Tibial nerve (tissue), 4 donors: Measurements from ENCODE around the gene CIAPIN1. TPM values are rescaled to one million over a fixed set of nuclear protein-coding genes. Genes with fewer than 3 reads are reported as not detected.

Source experiments
- DNase-seq, 2 donors: peaks; one replicate each; pipeline ENCODE4 v3.0.0-alpha.2; 2019; ENCODE audit warnings: low spot score in 2 of 2
- H3K27ac ChIP-seq, 4 donors: fragments of 200-600 bp; sonication (generic) in 3 of 4; one replicate each; pipeline ENCODE4 v1.5.1; 2017 to 2019; ENCODE audit warnings: mild to moderate bottlenecking in 1 of 4
- H3K27me3 ChIP-seq, 2 donors: fragments of 200-600 bp; sonication (generic) in 1 of 2; one replicate each; pipeline versions ENCODE4 v1.5.1 to v1.6.0; 2017 to 2019
- H3K36me3 ChIP-seq, 3 donors: fragments of 200-600 bp; sonication (generic); one replicate each; pipeline ENCODE4 v1.5.1; 2018 to 2019
- H3K4me1 ChIP-seq, 4 donors: fragments of 200-600 bp; sonication (generic) in 3 of 4; one replicate each; pipeline ENCODE4 v1.5.1; 2017 to 2019
- H3K4me3 ChIP-seq, 4 donors: fragments of 200-600 bp; sonication (generic) in 3 of 4; one replicate each; pipeline ENCODE4 v1.5.1; 2017 to 2019; ENCODE audit warnings: mild to moderate bottlenecking in 1 of 4, moderate library complexity in 1 of 4
- H3K9me3 ChIP-seq, 4 donors: fragments of 200-600 bp; sonication (generic) in 3 of 4; one replicate each; pipeline ENCODE4 v1.5.1; 2017 to 2019
- CTCF ChIP-seq, 5 experiments: fragments of 200-600 bp in 3 of 5; fragments of 450-650 bp in 2 of 5; sonication (generic) in 3 of 5; IDR thresholded peaks; one replicate each; pipeline ENCODE4 v1.5.1; 2016 to 2019; ENCODE audit warnings: antibody characterized with exemption in 5 of 5, mild to moderate bottlenecking in 3 of 5, moderate library complexity in 2 of 5
- EP300 ChIP-seq, 2 donors: sonication (generic); formaldehyde crosslinking; IDR thresholded peaks; one replicate each; pipeline ENCODE4 v1.6.1; 2017; ENCODE audit warnings: antibody characterized with exemption in 2 of 2, mild to moderate bottlenecking in 1 of 2
- POLR2A ChIP-seq, 2 donors: fragments of 450-650 bp; IDR thresholded peaks; one replicate each; pipeline ENCODE4 v1.6.1; 2017; ENCODE audit warnings: antibody characterized with exemption in 2 of 2, mild to moderate bottlenecking in 2 of 2, moderate library complexity in 2 of 2
- WGBS, 2 donors: methylation state at CpG; one replicate each; pipeline ENCODE4 v1.1.5; 2018; 5-methylcytosine and 5-hydroxymethylcytosine counted together
- total RNA-seq, 4 donors: library from RNA; depleted of rRNA; stranded (reverse); fragments of >200 nt; gene quantifications; one replicate each; pipeline ENCODE4 v1.1.0, GENCODE V29; 2016

CIAPIN1 gene
- total RNA-seq, 4 donors from 2014 or later: 23.4 to 26.7 (median 25.7) TPM

DNA sequence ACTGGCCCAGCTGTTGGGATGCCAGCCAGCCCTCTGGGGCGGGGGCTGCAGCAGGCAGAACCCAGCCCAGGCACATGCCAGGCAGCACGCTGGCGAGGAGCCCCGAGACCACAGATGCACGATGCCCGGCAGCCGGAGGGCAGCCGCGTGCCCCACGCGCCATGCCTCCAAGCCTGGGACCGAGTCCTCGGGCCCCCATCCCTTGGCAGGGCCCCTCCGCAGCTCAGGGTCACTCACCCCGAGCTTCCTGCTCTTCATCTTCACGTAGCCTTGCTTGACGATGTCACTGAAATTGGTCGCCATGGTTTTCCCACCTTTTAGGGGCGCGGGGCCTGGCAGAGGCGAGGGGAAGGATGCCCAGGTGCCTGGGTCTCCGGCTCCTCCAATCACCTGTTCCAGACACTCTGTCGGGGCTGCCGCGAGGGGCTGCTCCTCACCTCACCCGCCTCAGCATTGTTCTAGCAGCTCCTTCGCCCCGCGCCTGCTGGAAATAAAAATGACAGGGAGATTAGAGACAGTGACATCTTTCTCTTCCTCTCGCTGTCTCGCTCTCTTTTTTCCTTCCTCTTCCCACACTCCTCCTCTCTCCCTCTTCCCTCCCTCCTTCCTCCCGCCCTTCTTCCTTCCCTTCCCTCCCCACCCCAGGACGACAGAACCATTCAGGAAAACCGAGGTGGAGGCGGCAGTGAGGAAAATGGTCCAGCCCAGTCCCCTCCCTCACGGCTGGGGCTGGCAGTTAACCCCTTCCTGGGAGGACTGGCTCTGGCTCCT is 32.2 kb upstream of the CIAPIN1 start:
- DNase-seq: no peak
- peaks cover 0 to 59% (median 23%) of the 10 kb centered on the region in 4 donors for H3K4me1 ChIP-seq

DNA sequence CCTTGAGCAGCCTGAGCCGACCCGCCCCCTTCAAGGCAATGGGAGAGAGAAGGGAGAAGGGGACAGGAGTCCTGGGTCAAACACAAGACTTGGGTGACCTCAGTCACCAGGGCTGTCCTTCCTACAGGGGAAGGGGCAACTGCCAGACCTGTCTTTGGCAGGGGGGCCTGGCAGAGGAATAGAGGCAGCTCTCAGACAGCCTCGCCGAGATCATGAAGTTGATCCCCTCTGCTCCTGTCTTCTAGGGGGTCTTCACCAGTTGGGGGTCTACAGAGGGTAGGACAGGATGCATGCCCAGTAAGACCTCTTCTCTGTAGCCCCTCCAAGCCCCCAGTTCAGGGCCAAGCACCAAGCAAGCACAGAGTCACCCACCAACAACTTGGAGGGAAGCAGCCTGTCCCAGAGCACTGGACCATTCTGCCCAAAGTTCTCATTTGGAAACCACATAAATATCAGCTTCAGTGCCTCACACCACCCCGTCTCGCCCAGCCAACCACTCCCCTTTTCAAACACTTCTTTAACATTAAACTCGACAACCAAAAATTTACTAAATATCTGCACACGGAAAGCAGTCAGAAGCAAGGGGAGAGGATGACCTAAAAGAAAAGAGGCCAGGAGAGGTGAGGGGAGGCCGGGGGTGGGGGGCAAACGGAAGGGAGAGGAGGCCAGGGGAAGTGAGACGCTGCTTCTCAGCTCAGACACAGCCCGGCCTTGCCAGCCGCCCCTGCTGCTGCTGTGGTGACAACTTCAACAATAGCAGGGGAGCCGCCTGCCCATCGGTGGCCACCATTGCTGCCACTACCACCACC is 31.4 kb upstream of the CIAPIN1 start:
- Histone ChIP-seq H3K4me3 (peak overlapping the region; percentile 32 to 58 (median 50)), H3K36me3 (peaks cover 0 to 18% (median 0%) of the 10 kb centered on the region in 3 donors), H3K27me3 (no peaks in the 10 kb centered on the region), H3K4me1 (peaks cover 0 to 54% (median 23%) of the 10 kb centered on the region in 4 donors), H3K27ac (peak overlapping the region; percentile 10 to 72 (median 66)), H3K9me3 (no peaks in the 10 kb centered on the region)
- DNase-seq: no peak
- 32 to 40% methylated on average over 13 to 15 of the region's 15 CpGs for WGBS, 2 donors
- TF ChIP-seq CTCF (IDR thresholded peaks at IDR 0.05) (no peak), POLR2A (IDR thresholded peaks at IDR 0.05) (no peak), EP300 (IDR thresholded peaks at IDR 0.05) (no peak)

More for the DNA sequence above, 32.2 kb upstream of the CIAPIN1 start:
- Histone ChIP-seq H3K27ac (peak overlapping the region; percentile 10 to 72 (median 71)), H3K27me3 (no peaks in the 10 kb centered on the region), H3K36me3 (peaks cover 0 to 10% (median 0%) of the 10 kb centered on the region in 3 donors), H3K9me3 (no peaks in the 10 kb centered on the region), H3K4me3 (peak overlapping the region; percentile 32 to 58 (median 50))
- WGBS, 2 donors: 6 to 10% methylated on average over 34 to 35 of the region's 36 CpGs
- TF ChIP-seq CTCF (IDR thresholded peaks at IDR 0.05): no peak
- no peak for TF ChIP-seq EP300 (IDR thresholded peaks at IDR 0.05)
- TF ChIP-seq POLR2A (IDR thresholded peaks at IDR 0.05): no peak

DNA sequence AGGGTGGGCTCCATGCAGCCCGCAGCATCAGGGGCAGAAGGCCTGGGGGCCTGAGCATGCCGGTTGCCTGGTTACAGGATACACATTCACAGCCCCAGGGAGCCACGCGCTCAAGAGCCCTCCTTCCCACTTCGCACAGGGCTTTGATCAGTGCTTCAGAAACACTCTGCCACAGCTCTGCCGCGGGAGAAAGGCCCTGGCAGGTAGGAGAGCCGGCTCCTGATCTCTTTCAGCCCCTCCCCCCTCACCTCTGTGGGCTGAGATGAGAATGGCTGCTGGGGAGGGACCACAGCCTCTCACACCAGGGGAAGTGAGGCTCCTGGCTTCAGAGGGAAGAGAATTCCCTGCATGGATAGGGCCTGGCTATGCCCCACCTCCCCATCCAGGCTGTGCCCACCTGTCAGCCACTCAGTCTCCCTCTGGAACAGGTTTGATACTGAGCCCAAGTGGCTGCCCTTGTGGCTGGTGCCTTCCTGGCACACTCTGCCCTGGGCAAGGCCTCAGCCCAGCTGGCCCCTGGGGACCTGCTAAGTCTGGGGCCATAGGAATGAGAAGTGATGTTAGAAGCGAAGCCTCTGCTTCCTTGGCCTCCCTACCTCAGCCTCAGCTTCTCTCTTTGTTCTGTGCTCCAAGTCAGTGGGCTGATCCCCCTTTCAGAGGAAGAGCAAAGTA is 30.5 kb upstream of the CIAPIN1 start:
- Histone ChIP-seq H3K4me1 (peaks cover 0 to 56% (median 23%) of the 10 kb centered on the region in 4 donors), H3K9me3 (no peaks in the 10 kb centered on the region), H3K27ac (peak overlapping the region in 2 of 4 donors; percentile 60 to 72), H3K27me3 (no peaks in the 10 kb centered on the region), H3K4me3 (no peak overlapping the region), H3K36me3 (peaks cover 0 to 28% (median 0%) of the 10 kb centered on the region in 3 donors)
- DNase-seq: no peak
- 54 to 57% methylated on average over 7 to 9 of the region's 9 CpGs for WGBS, 2 donors
- TF ChIP-seq EP300 (IDR thresholded peaks at IDR 0.05) (no peak), POLR2A (IDR thresholded peaks at IDR 0.05) (no peak), CTCF (IDR thresholded peaks at IDR 0.05) (no peak)

- peaks cover 0 to 37% (median 0%) of the 10 kb centered on the region in 3 donors for H3K36me3 ChIP-seq
- no peaks in the 10 kb centered on the region for H3K9me3 ChIP-seq
- TF ChIP-seq CTCF (IDR thresholded peaks at IDR 0.05) (no peak), EP300 (IDR thresholded peaks at IDR 0.05) (no peak), POLR2A (IDR thresholded peaks at IDR 0.05) (no peak)
- DNase-seq: no peak
- H3K27me3 ChIP-seq: no peaks in the 10 kb centered on the region
- H3K4me1 ChIP-seq: peaks cover 0 to 64% (median 28%) of the 10 kb centered on the region in 4 donors
- no peak overlapping the region for H3K4me3 ChIP-seq
- peak overlapping the region in 1 of 4 donors; percentile 72 for H3K27ac ChIP-seq
- WGBS, 2 donors: 84 to 90% methylated on average over 6 of the region's 6 CpGs
Observed at GRCh38 chr16:57476546-57477410, 29.6 kb upstream of the CIAPIN1 start.
